PFSK-1 (cell line): ENCODE data around the gene MT1X.

Experiments
- POLR2AphosphoS5 ChIP-seq: IDR thresholded peaks from 2 replicates; pipeline ENCODE4 v1.6.1; 2012; ENCODE audit warnings: low read depth, mild to moderate bottlenecking, control low read depth, low read length, moderate library complexity
- TF ChIP-seq, protein P1 (sequence below), 2 experiments: IDR thresholded peaks; 2 replicates each; pipeline versions ENCODE4 v1.6.1 to v1.8.0; 2011 to 2012; ENCODE audit warnings: low read depth in 2 of 2, low read length in 2 of 2, control low read depth in 1 of 2, inconsistent platforms in 1 of 2, mild to moderate bottlenecking in 1 of 2, moderate library complexity in 1 of 2; ENCODE audit not compliant: insufficient read depth in 1 of 2

DNA sequence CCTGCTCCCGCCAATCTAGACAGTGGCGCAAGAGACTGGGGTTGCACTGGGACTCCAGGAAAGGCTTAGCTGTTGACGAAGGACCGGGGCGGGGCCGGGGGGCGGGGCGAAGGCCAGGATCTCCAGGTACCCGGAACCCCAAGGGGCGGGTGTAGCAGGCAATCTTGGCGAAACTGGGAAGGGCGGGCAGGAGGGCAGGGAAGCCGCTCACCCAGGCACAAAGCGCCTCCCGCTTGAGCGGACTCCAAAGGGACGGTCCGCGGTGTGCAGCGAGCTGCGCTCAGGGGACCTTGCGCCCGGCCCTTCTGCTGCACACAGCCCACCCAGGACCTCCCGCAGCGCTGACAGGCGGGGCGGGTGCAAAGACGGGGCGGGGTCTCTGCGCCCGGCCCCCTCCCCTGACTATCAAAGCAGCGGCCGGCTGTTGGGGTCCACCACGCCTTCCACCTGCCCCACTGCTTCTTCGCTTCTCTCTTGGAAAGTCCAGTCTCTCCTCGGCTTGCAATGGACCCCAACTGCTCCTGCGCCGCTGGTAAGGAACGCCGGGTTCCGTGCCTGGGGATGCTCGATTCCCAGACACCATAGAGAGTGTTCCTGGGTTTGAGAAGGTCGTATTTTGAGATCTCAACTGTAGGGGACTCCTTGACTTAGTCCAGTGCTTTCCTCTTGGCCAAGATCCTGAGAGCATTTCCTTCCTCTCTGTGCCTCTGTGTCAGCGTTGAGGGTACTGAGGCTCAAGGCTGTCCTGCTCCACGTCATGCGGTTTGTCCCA lies 24.5 kb upstream of the MT1X start, which contains the start of gene MT1F:
- TF ChIP-seq POLR2AphosphoS5, result no peak
- TF ChIP-seq, protein P1, sequence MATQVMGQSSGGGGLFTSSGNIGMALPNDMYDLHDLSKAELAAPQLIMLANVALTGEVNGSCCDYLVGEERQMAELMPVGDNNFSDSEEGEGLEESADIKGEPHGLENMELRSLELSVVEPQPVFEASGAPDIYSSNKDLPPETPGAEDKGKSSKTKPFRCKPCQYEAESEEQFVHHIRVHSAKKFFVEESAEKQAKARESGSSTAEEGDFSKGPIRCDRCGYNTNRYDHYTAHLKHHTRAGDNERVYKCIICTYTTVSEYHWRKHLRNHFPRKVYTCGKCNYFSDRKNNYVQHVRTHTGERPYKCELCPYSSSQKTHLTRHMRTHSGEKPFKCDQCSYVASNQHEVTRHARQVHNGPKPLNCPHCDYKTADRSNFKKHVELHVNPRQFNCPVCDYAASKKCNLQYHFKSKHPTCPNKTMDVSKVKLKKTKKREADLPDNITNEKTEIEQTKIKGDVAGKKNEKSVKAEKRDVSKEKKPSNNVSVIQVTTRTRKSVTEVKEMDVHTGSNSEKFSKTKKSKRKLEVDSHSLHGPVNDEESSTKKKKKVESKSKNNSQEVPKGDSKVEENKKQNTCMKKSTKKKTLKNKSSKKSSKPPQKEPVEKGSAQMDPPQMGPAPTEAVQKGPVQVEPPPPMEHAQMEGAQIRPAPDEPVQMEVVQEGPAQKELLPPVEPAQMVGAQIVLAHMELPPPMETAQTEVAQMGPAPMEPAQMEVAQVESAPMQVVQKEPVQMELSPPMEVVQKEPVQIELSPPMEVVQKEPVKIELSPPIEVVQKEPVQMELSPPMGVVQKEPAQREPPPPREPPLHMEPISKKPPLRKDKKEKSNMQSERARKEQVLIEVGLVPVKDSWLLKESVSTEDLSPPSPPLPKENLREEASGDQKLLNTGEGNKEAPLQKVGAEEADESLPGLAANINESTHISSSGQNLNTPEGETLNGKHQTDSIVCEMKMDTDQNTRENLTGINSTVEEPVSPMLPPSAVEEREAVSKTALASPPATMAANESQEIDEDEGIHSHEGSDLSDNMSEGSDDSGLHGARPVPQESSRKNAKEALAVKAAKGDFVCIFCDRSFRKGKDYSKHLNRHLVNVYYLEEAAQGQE (IDR thresholded peaks at IDR 0.05; ENCODE audit: insufficient read depth in 1 of 2, low read depth in 2 of 2, low read length in 2 of 2), result no peak
